Subcutaneous abdominal adipose tissue (tissue), 5 donors: Measurements from ENCODE around the gene GOT1.

Source experiments
- H3K27ac ChIP-seq: one replicate; pipeline ENCODE4 v1.7.0; 2013; ENCODE audit warnings: low read depth, mild to moderate bottlenecking, inconsistent platforms, low read length, moderate library complexity
- H3K27me3 ChIP-seq, 5 donors: one replicate each; pipeline ENCODE4 v1.7.0; 2013; ENCODE audit warnings: low read length in 5 of 5, inconsistent platforms in 1 of 5; ENCODE audit not compliant: control insufficient read depth in 5 of 5, insufficient read depth in 4 of 5
- H3K36me3 ChIP-seq, 5 donors: one replicate each; pipeline ENCODE4 v1.7.0; 2013; ENCODE audit warnings: low read length in 5 of 5; ENCODE audit not compliant: control insufficient read depth in 5 of 5, insufficient read depth in 5 of 5
- H3K4me1 ChIP-seq, 5 donors: one replicate each; pipeline ENCODE4 v1.7.0; 2013; ENCODE audit warnings: low read length in 5 of 5, mild to moderate bottlenecking in 3 of 5, moderate library complexity in 1 of 5; ENCODE audit not compliant: control insufficient read depth in 5 of 5, insufficient read depth in 5 of 5
- H3K4me3 ChIP-seq, 5 donors: one replicate each; pipeline ENCODE4 v1.7.0; 2013; ENCODE audit warnings: low read length in 5 of 5, low read depth in 1 of 5
- H3K9ac ChIP-seq, 5 donors: one replicate each; pipeline ENCODE4 v1.7.0; 2013; ENCODE audit warnings: low read length in 5 of 5, mild to moderate bottlenecking in 4 of 5, moderate library complexity in 3 of 5
- H3K9me3 ChIP-seq, 5 donors: one replicate each; pipeline ENCODE4 v1.7.0; 2013; ENCODE audit warnings: low read length in 5 of 5; ENCODE audit not compliant: control insufficient read depth in 5 of 5
- donor health status: healthy.
- donor health status: healthy.
- donor health status: healthy.
- donor health status: healthy.
- donor health status: healthy.

GOT1 gene

GRCh38 chr10:99425204-99425603 is 5.2 kb downstream of the GOT1 start:
- Histone ChIP-seq H3K27me3 (no peaks in the 10 kb centered on the region), H3K9ac (no peak overlapping the region), H3K4me1 (peaks cover 0 to 9% (median 9%) of the 10 kb centered on the region in 5 donors), H3K4me3 (no peak overlapping the region), H3K27ac (no peak overlapping the region), H3K9me3 (no peaks in the 10 kb centered on the region), H3K36me3 (peaks cover 7 to 27% (median 16%) of the 10 kb centered on the region in 5 donors)

- H3K9me3 ChIP-seq, result no peaks in the 10 kb centered on the region
- peaks cover 0 to 4% (median 3%) of the 10 kb centered on the region in 5 donors for H3K4me1 ChIP-seq
- H3K9ac ChIP-seq, result no peak overlapping the region
- H3K4me3 ChIP-seq, result no peak overlapping the region
- H3K36me3 ChIP-seq, result peaks cover 10 to 32% (median 22%) of the 10 kb centered on the region in 5 donors
- H3K27ac ChIP-seq, result no peak overlapping the region
- H3K27me3 ChIP-seq, result no peaks in the 10 kb centered on the region
Measured at GRCh38 chr10:99424656-99425055, 5.8 kb downstream of the GOT1 start.

GRCh38 chr10:99422529-99423096 is 7.8 kb downstream of the GOT1 start:
- no peak overlapping the region for H3K4me3 ChIP-seq
- no peaks in the 10 kb centered on the region for H3K27me3 ChIP-seq
- H3K36me3 ChIP-seq, result peaks cover 16 to 44% (median 33%) of the 10 kb centered on the region in 5 donors
- no peaks in the 10 kb centered on the region for H3K9me3 ChIP-seq
- H3K27ac ChIP-seq, result no peak overlapping the region
- no peak overlapping the region for H3K9ac ChIP-seq
- H3K4me1 ChIP-seq, result no peaks in the 10 kb centered on the region

- H3K9ac ChIP-seq, result no peak overlapping the region
- H3K36me3 ChIP-seq, result peaks cover 16 to 44% (median 33%) of the 10 kb centered on the region in 5 donors
- H3K9me3 ChIP-seq, result no peaks in the 10 kb centered on the region
- H3K27me3 ChIP-seq, result no peaks in the 10 kb centered on the region
- H3K27ac ChIP-seq, result no peak overlapping the region
- H3K4me1 ChIP-seq, result no peaks in the 10 kb centered on the region
- no peak overlapping the region for H3K4me3 ChIP-seq
Measured at GRCh38 chr10:99421233-99421739, 9.1 kb downstream of the GOT1 start.

GRCh38 chr10:99419688-99420087 is 10.7 kb downstream of the GOT1 start:
- H3K9me3 ChIP-seq, result no peaks in the 10 kb centered on the region
- peaks cover 11 to 29% (median 23%) of the 10 kb centered on the region in 5 donors for H3K36me3 ChIP-seq
- no peak overlapping the region for H3K27ac ChIP-seq
- no peak overlapping the region for H3K4me3 ChIP-seq
- H3K4me1 ChIP-seq, result no peaks in the 10 kb centered on the region
- H3K9ac ChIP-seq, result no peak overlapping the region
- no peaks in the 10 kb centered on the region for H3K27me3 ChIP-seq

GRCh38 chr10:99418910-99419624 is 11.4 kb downstream of the GOT1 start:
- Histone ChIP-seq H3K4me1 (no peaks in the 10 kb centered on the region), H3K36me3 (peaks cover 11 to 27% (median 23%) of the 10 kb centered on the region in 5 donors), H3K27ac (no peak overlapping the region), H3K27me3 (no peaks in the 10 kb centered on the region), H3K4me3 (no peak overlapping the region), H3K9ac (no peak overlapping the region), H3K9me3 (no peaks in the 10 kb centered on the region)

GRCh38 chr10:99412099-99412498 is 18.3 kb downstream of the GOT1 start:
- no peak overlapping the region for H3K27ac ChIP-seq
- peaks cover 0 to 5% (median under 1%) of the 10 kb centered on the region in 5 donors for H3K36me3 ChIP-seq
- H3K4me1 ChIP-seq, result no peaks in the 10 kb centered on the region
- no peaks in the 10 kb centered on the region for H3K9me3 ChIP-seq
- no peak overlapping the region for H3K4me3 ChIP-seq
- peak overlapping the region in 1 of 5 donors; percentile 2 for H3K9ac ChIP-seq
- H3K27me3 ChIP-seq, result no peaks in the 10 kb centered on the region

GRCh38 chr10:99411546-99411945 is 18.9 kb downstream of the GOT1 start:
- H3K27ac ChIP-seq, result no peak overlapping the region
- H3K9ac ChIP-seq, result no peak overlapping the region
- no peak overlapping the region for H3K4me3 ChIP-seq
- H3K9me3 ChIP-seq, result no peaks in the 10 kb centered on the region
- no peaks in the 10 kb centered on the region for H3K27me3 ChIP-seq
- peaks cover 0 to 9% (median 6%) of the 10 kb centered on the region in 5 donors for H3K36me3 ChIP-seq
- H3K4me1 ChIP-seq, result no peaks in the 10 kb centered on the region

GRCh38 chr10:99410876-99411275 is 19.5 kb downstream of the GOT1 start:
- Histone ChIP-seq H3K36me3 (peaks cover 4 to 16% (median 13%) of the 10 kb centered on the region in 5 donors), H3K27ac (no peak overlapping the region)

GRCh38 chr10:99410146-99410545 is 20.3 kb downstream of the GOT1 start:
- H3K27ac ChIP-seq, result no peak overlapping the region
- no peaks in the 10 kb centered on the region for H3K27me3 ChIP-seq
- H3K36me3 ChIP-seq, result peaks cover 10 to 23% (median 18%) of the 10 kb centered on the region in 5 donors
- H3K4me3 ChIP-seq, result no peak overlapping the region
- no peaks in the 10 kb centered on the region for H3K9me3 ChIP-seq
- no peak overlapping the region for H3K9ac ChIP-seq
- H3K4me1 ChIP-seq, result no peaks in the 10 kb centered on the region

More at GRCh38 chr10:99410876-99411275, 19.5 kb downstream of the GOT1 start:
- H3K9ac ChIP-seq, result no peak overlapping the region
- no peaks in the 10 kb centered on the region for H3K27me3 ChIP-seq
- no peaks in the 10 kb centered on the region for H3K9me3 ChIP-seq
- no peak overlapping the region for H3K4me3 ChIP-seq
- H3K4me1 ChIP-seq, result no peaks in the 10 kb centered on the region
